Smooth muscle cell (in vitro differentiated cells): ENCODE data around the gene AKAP8L. TPM values are rescaled to one million over a fixed set of nuclear protein-coding genes. Genes with fewer than 3 reads are reported as not detected.
A peak's percentile ranks its signal among the peaks of the same experiment; 100 is the strongest.
"Not testable (repeated sequence)": the region's sequence is repeated elsewhere in the genome, so short reads cannot be mapped to it uniquely, and the experiment has no call there.

Experiments used
- DNase-seq: peaks from one replicate; lab custom pipeline; 2025; ENCODE audit not compliant: unreplicated experiment; lab: John Stamatoyannopoulos, UW
- H2AFZ ChIP-seq: fragments of 200-600 bp; sonication (generic); 2 replicates; pipeline ENCODE4 v1.6.0; 2016; ENCODE audit warnings: antibody characterized with exemption, low read depth, mild to moderate bottlenecking
- H3F3A ChIP-seq: fragments of 200-600 bp; sonication (generic); 2 replicates; pipeline ENCODE4 v1.6.0; 2017; ENCODE audit warnings: antibody characterized with exemption, low read depth
- H3K27ac ChIP-seq: fragments of 200-600 bp; sonication (generic); 2 replicates; pipeline ENCODE4 v1.5.1; 2016; ENCODE audit warnings: low read depth, mild to moderate bottlenecking
- H3K27me3 ChIP-seq: fragments of 200-600 bp; sonication (generic); 2 replicates; pipeline ENCODE4 v1.6.1; 2016; ENCODE audit warnings: low read depth, mild to moderate bottlenecking
- H3K36me3 ChIP-seq: fragments of 200-600 bp; sonication (generic); 2 replicates; pipeline ENCODE4 v1.5.1; 2016; ENCODE audit warnings: low read depth
- H3K4me1 ChIP-seq: fragments of 200-600 bp; sonication (generic); 2 replicates; pipeline ENCODE4 v1.5.1; 2016; ENCODE audit warnings: low read depth
- H3K4me2 ChIP-seq: fragments of 200-600 bp; sonication (generic); 2 replicates; pipeline ENCODE4 v1.6.0; 2016; ENCODE audit warnings: mild to moderate bottlenecking
- H3K4me3 ChIP-seq: fragments of 200-600 bp; sonication (generic); 2 replicates; pipeline ENCODE4 v1.5.1; 2016; ENCODE audit warnings: mild to moderate bottlenecking
- H3K79me2 ChIP-seq: fragments of 200-600 bp; sonication (generic); 2 replicates; pipeline ENCODE4 v1.6.0; 2016; ENCODE audit warnings: low read depth, mild to moderate bottlenecking
- H3K9ac ChIP-seq: fragments of 200-600 bp; sonication (generic); 2 replicates; pipeline ENCODE4 v1.6.0; 2016; ENCODE audit warnings: low read depth
- H3K9me3 ChIP-seq: fragments of 200-600 bp; sonication (generic); replicated peaks from 2 replicates; pipeline ENCODE4 v1.5.1; 2016; ENCODE audit warnings: low read depth
- H4K20me1 ChIP-seq: fragments of 200-600 bp; sonication (generic); 2 replicates; pipeline ENCODE4 v1.6.0; 2016; ENCODE audit warnings: low read depth
- WGBS: methylation state at CpG from one replicate; pipeline ENCODE4 v1.1.7; 2016; ENCODE audit warnings: low lambda C conversion rate; 5-methylcytosine and 5-hydroxymethylcytosine counted together
- polyA plus RNA-seq: library from polyadenylated mRNA; unstranded; fragments of >200 nt; fragmentation: Nextera tagmentation; extraction: Ambion mirVana; gene quantifications from 2 replicates; pipeline ENCODE4 v1.2.1, GENCODE V29; 2016
- total RNA-seq: library from RNA; depleted of rRNA; stranded (reverse); fragments of >200 nt; gene quantifications from 2 replicates; pipeline ENCODE4 v1.2.3, GENCODE V29; 2014
- TF ChIP-seq, protein P1 (sequence below): fragments of 200-600 bp; sonication (generic); IDR thresholded peaks from 2 replicates; pipeline ENCODE4 v1.5.1; 2017; ENCODE audit warnings: borderline replicate concordance, mild to moderate bottlenecking, antibody characterized with exemption; ENCODE audit not compliant: insufficient read depth, poor library complexity, severe bottlenecking

AKAP8L gene
- total and polyA plus RNA-seq, 2 experiments from 2014 or later: 61.9 to 105 TPM

DNA sequence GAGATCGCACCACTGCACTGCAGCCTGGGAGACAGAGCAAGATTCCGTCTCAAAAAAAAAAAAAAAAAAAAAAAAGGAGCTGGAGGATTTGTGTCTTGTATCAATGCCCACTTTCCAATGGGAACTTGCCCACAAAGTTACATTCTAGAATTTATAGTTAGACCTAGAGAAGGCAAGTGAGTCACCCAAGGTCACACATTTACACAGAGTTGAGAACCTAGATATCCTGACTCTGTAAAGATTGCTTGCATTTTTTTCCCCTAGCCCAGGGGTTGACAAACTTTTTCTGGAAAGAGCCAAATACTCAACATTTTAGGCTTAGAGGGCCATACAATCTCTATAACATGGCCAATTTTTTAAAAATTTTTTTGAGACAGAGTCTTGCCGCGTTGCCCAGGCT is 78.7 kb downstream of the AKAP8L start:
- Histone ChIP-seq H3K4me1 (no peaks in the 10 kb centered on the region), H3K27me3 (no peaks in the 10 kb centered on the region), H3K79me2 (peaks cover 31% of the 10 kb centered on the region), H3F3A (no peaks in the 10 kb centered on the region), H3K4me3 (no peak overlapping the region), H3K4me2 (no peak overlapping the region), H3K36me3 (no peaks in the 10 kb centered on the region), H3K27ac (no peak overlapping the region), H2AFZ (no peak overlapping the region), H3K9me3 (no peaks in the 10 kb centered on the region), H4K20me1 (peaks cover 13% of the 10 kb centered on the region), H3K9ac (no peak overlapping the region)
- no peak for DNase-seq
- WGBS: 99% methylated on average over 4 of the region's 4 CpGs
- TF ChIP-seq, protein P1, sequence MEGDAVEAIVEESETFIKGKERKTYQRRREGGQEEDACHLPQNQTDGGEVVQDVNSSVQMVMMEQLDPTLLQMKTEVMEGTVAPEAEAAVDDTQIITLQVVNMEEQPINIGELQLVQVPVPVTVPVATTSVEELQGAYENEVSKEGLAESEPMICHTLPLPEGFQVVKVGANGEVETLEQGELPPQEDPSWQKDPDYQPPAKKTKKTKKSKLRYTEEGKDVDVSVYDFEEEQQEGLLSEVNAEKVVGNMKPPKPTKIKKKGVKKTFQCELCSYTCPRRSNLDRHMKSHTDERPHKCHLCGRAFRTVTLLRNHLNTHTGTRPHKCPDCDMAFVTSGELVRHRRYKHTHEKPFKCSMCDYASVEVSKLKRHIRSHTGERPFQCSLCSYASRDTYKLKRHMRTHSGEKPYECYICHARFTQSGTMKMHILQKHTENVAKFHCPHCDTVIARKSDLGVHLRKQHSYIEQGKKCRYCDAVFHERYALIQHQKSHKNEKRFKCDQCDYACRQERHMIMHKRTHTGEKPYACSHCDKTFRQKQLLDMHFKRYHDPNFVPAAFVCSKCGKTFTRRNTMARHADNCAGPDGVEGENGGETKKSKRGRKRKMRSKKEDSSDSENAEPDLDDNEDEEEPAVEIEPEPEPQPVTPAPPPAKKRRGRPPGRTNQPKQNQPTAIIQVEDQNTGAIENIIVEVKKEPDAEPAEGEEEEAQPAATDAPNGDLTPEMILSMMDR: no peak

DNA sequence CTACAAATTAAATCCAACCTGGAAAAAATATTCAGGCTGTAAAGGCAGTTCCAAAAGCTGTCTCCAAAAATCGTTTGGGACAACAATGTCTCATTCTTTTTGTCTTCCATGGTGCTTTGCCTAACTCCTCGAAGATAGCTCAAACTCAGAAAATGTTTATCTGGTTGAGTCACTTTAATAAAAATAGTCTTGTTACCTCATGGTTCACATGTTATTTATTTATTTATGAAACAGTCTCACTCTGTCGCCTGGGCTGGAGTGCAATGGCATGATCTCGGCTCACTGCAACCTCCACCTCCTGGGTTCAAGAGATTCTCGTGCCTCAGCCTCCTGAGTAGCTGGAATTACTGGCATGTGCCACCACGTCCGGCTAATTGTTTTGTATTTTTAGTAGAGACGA is 81.6 kb downstream of the AKAP8L start:
- WGBS: 62% methylated on average over 8 of the region's 8 CpGs
- H3K27ac ChIP-seq: peak overlapping the region; percentile 2
- H3K9ac ChIP-seq: no peak overlapping the region
- DNase-seq: no peak
- H3K4me2 ChIP-seq: no peak overlapping the region
- no peaks in the 10 kb centered on the region for H3K9me3 ChIP-seq
- H3K4me3 ChIP-seq: no peak overlapping the region
- no peaks in the 10 kb centered on the region for H3F3A ChIP-seq
- peaks cover 6% of the 10 kb centered on the region for H3K4me1 ChIP-seq
- H4K20me1 ChIP-seq: peaks cover 18% of the 10 kb centered on the region
- no peak overlapping the region for H2AFZ ChIP-seq
- no peaks in the 10 kb centered on the region for H3K36me3 ChIP-seq
- H3K27me3 ChIP-seq: no peaks in the 10 kb centered on the region
- peaks cover 56% of the 10 kb centered on the region for H3K79me2 ChIP-seq
- TF ChIP-seq, protein P1: no peak

DNA sequence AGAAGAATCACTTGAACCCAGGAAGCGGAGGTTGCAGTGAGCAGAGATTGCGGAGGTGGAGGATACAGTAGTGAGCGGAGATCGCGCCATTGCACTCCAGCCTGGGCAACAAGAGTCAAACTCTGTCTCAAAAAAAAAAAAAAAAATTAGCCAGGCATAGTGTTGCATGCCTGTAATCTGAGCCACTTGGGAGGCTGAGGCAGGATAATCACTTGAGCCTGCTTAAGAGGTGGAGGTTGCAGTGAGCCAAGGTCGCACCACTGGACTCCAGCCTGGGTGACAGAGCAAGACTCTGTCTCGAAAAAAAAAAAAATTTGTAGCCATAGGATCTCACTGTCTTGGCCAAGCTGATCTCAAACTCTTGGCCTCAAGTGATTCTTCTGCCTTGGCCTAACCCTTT is 82.8 kb downstream of the AKAP8L start:
- DNase-seq: not testable (repeated sequence)

DNA sequence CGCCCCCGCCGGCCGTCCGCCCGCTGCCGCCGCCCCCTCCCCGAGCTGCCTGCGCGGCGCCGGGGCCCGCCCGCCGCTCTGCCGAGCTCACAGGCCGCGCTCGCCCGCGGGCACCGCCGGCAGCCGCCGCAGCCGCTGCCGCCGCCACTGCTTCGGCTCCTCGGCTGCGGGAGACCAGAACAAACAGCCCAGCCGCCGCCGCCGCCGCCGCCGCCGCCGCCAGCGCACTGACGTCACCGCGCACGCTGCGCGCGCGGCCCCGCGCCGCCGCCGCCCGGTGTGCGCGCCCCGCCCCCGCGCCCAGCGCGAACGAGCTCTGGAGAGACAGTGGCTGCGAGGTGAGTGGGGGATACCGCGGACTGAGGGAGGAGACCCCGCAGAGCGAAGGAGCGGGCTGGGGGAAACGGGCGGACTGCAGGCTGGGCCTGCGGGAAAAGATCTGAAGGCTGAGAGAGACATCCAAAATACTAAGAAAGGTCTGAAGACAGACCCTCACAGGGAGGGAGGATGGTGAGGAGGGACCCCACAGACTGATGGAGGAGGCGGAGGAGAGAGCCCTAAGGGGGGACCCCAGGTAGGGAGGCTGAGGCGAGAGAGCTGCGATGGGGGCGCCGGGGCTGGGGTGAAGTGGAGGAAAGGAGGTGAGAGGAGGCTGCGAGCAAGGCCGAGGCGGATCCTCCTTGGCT is 86.3 kb downstream of the AKAP8L start, which contains the start of gene BRD4:
Gene BRD4, minus strand, starts transcription at position 229 of the 686 bp plus-strand sequence. CDS start 59,440 bp downstream, outside the sequence.
- Histone ChIP-seq H3K4me1 (peaks cover 22% of the 10 kb centered on the region), H2AFZ (peak within 1 kb of the TSS; percentile 75), H3K36me3 (no peaks in the 10 kb centered on the region), H3F3A (peaks cover 3% of the 10 kb centered on the region), H3K79me2 (peaks cover 79% of the 10 kb centered on the region), H3K4me2 (peak within 1 kb of the TSS; percentile 96), H3K27me3 (no peaks in the 10 kb centered on the region), H4K20me1 (peaks cover 49% of the 10 kb centered on the region), H3K9ac (peak within 1 kb of the TSS; percentile 99), H3K27ac (peak within 1 kb of the TSS; percentile 98), H3K4me3 (peak within 1 kb of the TSS; percentile 80), H3K9me3 (no peaks in the 10 kb centered on the region)
- WGBS: 6% methylated on average over 45 of the region's 81 CpGs
- peak; percentile 41 for DNase-seq
- TF ChIP-seq, protein P1: no peak

More for the DNA sequence above, 82.8 kb downstream of the AKAP8L start:
- WGBS: 97% methylated on average over 7 of the region's 7 CpGs
- not testable (repeated sequence) for H3K36me3 ChIP-seq, H3K4me3 ChIP-seq, H3K4me1 ChIP-seq, H3K27me3 ChIP-seq, H2AFZ ChIP-seq, H3F3A ChIP-seq, H3K27ac ChIP-seq, H3K9me3 ChIP-seq, H3K9ac ChIP-seq, H3K4me2 ChIP-seq
- peaks cover 23% of the 10 kb centered on the region for H4K20me1 ChIP-seq
- H3K79me2 ChIP-seq: peaks cover 62% of the 10 kb centered on the region
